Stimulated activated naive B cell treated with anti-CD40 and anti-IgM and Interleukin-4, amounts not matched to agents 10 μg/mL and 1 μg/mL and 100 μg/mL, for 72 hours (primary cell): ENCODE data around the gene EHMT1.
A peak's percentile ranks its signal among the peaks of the same experiment; 100 is the strongest.
"Not testable (repeated sequence)": the region's sequence is repeated elsewhere in the genome, so short reads cannot be mapped to it uniquely, and the experiment has no call there.

Experiments used
- ATAC-seq, 2 donors: fragments of 150-1000 bp; cut with Tn5 transposase; replicated peaks; 2 replicates each; pipeline ENCODE4 v1.10.0; 2021; ENCODE audit warnings: moderate library complexity in 1 of 2
- DNase-seq: peaks from one replicate; pipeline ENCODE4 v3.0.0; 2021
- H3K27ac Mint-ChIP-seq: one replicate; pipeline ENCODE4 v1.8.0; 2022; ENCODE audit warnings: mild to moderate bottlenecking, mixed read lengths
- H3K27me3 Mint-ChIP-seq, 2 donors: one replicate each; pipeline ENCODE4 v1.8.0; 2022; ENCODE audit warnings: mixed read lengths in 2 of 2
- H3K36me3 Mint-ChIP-seq, 2 donors: one replicate each; pipeline ENCODE4 v1.8.0; 2022; ENCODE audit warnings: mixed read lengths in 2 of 2, mild to moderate bottlenecking in 1 of 2
- H3K4me1 Mint-ChIP-seq, 2 donors: one replicate each; pipeline ENCODE4 v1.8.0; 2022; ENCODE audit warnings: mixed read lengths in 2 of 2, mild to moderate bottlenecking in 1 of 2
- H3K4me3 Mint-ChIP-seq, 2 donors: one replicate each; pipeline ENCODE4 v1.8.0; 2022; ENCODE audit warnings: mild to moderate bottlenecking in 2 of 2, mixed read lengths in 2 of 2, moderate library complexity in 1 of 2
- H3K9me3 Mint-ChIP-seq, 2 donors: one replicate each; pipeline ENCODE4 v1.8.0; 2022; ENCODE audit warnings: mixed read lengths in 2 of 2, mild to moderate bottlenecking in 1 of 2

EHMT1 gene

GRCh38 chr9:137802021-137802420 is 183.2 kb downstream of the EHMT1 start:
- Mint-ChIP-seq H3K36me3 (peaks cover 69 to 93% of the 10 kb centered on the region in 2 donors), H3K27me3 (no peaks in the 10 kb centered on the region), H3K4me1 (peaks cover 9 to 10% of the 10 kb centered on the region in 2 donors), H3K27ac (peak overlapping the region; percentile 91), H3K9me3 (no peaks in the 10 kb centered on the region), H3K4me3 (no peak overlapping the region)
- ATAC-seq (no peak), DNase-seq (no peak)

GRCh38 chr9:137802521-137803243 is 183.9 kb downstream of the EHMT1 start:
- Mint-ChIP-seq H3K27ac (peak overlapping the region; percentile 48), H3K4me1 (peaks cover 9 to 12% of the 10 kb centered on the region in 2 donors), H3K9me3 (no peaks in the 10 kb centered on the region), H3K36me3 (peaks cover 65 to 89% of the 10 kb centered on the region in 2 donors), H3K4me3 (no peak overlapping the region), H3K27me3 (no peaks in the 10 kb centered on the region)
- ATAC-seq (no peak), DNase-seq (no peak)

- ATAC-seq (no peak), DNase-seq (no peak)
- no peak overlapping the region for H3K4me3 Mint-ChIP-seq
- H3K27ac Mint-ChIP-seq = peak overlapping the region; percentile 31
- no peaks in the 10 kb centered on the region for H3K27me3 Mint-ChIP-seq
- H3K36me3 Mint-ChIP-seq = peaks cover 63 to 81% of the 10 kb centered on the region in 2 donors
- peaks cover 12 to 17% of the 10 kb centered on the region in 2 donors for H3K4me1 Mint-ChIP-seq
- H3K9me3 Mint-ChIP-seq = no peaks in the 10 kb centered on the region
Observed at GRCh38 chr9:137804908-137805630, 186.3 kb downstream of the EHMT1 start.

- ATAC-seq = no peak
- Mint-ChIP-seq H3K9me3 (no peaks in the 10 kb centered on the region), H3K27me3 (no peaks in the 10 kb centered on the region), H3K27ac (peak overlapping the region; percentile 67), H3K4me1 (peaks cover 8 to 10% of the 10 kb centered on the region in 2 donors), H3K36me3 (peaks cover 49 to 60% of the 10 kb centered on the region in 2 donors), H3K4me3 (no peak overlapping the region)
- DNase-seq = no peak
Observed at GRCh38 chr9:137807721-137808703, 189.2 kb downstream of the EHMT1 start.

- H3K27ac Mint-ChIP-seq = peak overlapping the region; percentile 87
- ATAC-seq (peak; percentile 98 to 99), DNase-seq (peak; percentile 50)
- peaks cover 42 to 55% of the 10 kb centered on the region in 2 donors for H3K36me3 Mint-ChIP-seq
- H3K4me3 Mint-ChIP-seq = peak overlapping the region; percentile 21 to 35
- no peaks in the 10 kb centered on the region for H3K9me3 Mint-ChIP-seq
- no peaks in the 10 kb centered on the region for H3K27me3 Mint-ChIP-seq
- peaks cover 8 to 10% of the 10 kb centered on the region in 2 donors for H3K4me1 Mint-ChIP-seq
Observed at GRCh38 chr9:137809040-137809576, 190.3 kb downstream of the EHMT1 start.

GRCh38 chr9:137809726-137810450 is 191.1 kb downstream of the EHMT1 start:
- H3K9me3 Mint-ChIP-seq, DNase-seq, H3K27ac Mint-ChIP-seq, ATAC-seq, H3K27me3 Mint-ChIP-seq, H3K4me3 Mint-ChIP-seq: not testable (repeated sequence)
- H3K4me1 Mint-ChIP-seq = peaks cover 14 to 15% of the 10 kb centered on the region in 2 donors
- peaks cover 42 to 55% of the 10 kb centered on the region in 2 donors for H3K36me3 Mint-ChIP-seq

- no peak for ATAC-seq
- Mint-ChIP-seq H3K9me3 (no peaks in the 10 kb centered on the region), H3K27me3 (no peaks in the 10 kb centered on the region), H3K27ac (no peak overlapping the region), H3K4me3 (no peak overlapping the region), H3K36me3 (peaks cover 47 to 57% of the 10 kb centered on the region in 2 donors), H3K4me1 (peaks cover 16 to 23% of the 10 kb centered on the region in 2 donors)
- DNase-seq = no peak
Observed at GRCh38 chr9:137811283-137811870, 192.6 kb downstream of the EHMT1 start.

GRCh38 chr9:137812356-137813023 is 193.7 kb downstream of the EHMT1 start:
- Mint-ChIP-seq H3K27ac (no peak overlapping the region), H3K4me1 (peaks cover 21 to 26% of the 10 kb centered on the region in 2 donors), H3K4me3 (no peak overlapping the region), H3K9me3 (no peaks in the 10 kb centered on the region), H3K27me3 (no peaks in the 10 kb centered on the region), H3K36me3 (peaks cover 50 to 59% of the 10 kb centered on the region in 2 donors)
- no peak for DNase-seq
- no peak for ATAC-seq

GRCh38 chr9:137813167-137813566 is 194.4 kb downstream of the EHMT1 start:
- DNase-seq (no peak), ATAC-seq (no peak)
- peak overlapping the region; percentile 31 for H3K27ac Mint-ChIP-seq
- H3K9me3 Mint-ChIP-seq = peaks cover 0 to under 1% of the 10 kb centered on the region in 2 donors
- H3K36me3 Mint-ChIP-seq = peaks cover 54 to 64% of the 10 kb centered on the region in 2 donors
- H3K4me1 Mint-ChIP-seq = peaks cover 21 to 26% of the 10 kb centered on the region in 2 donors
- H3K4me3 Mint-ChIP-seq = no peak overlapping the region
- H3K27me3 Mint-ChIP-seq = no peaks in the 10 kb centered on the region

GRCh38 chr9:137813651-137814415 is 195.0 kb downstream of the EHMT1 start:
- Mint-ChIP-seq H3K27ac (peak overlapping the region; percentile 84), H3K36me3 (peaks cover 54 to 64% of the 10 kb centered on the region in 2 donors), H3K4me1 (peaks cover 21 to 25% of the 10 kb centered on the region in 2 donors), H3K4me3 (no peak overlapping the region), H3K9me3 (peaks cover 0 to 3% of the 10 kb centered on the region in 2 donors), H3K27me3 (no peaks in the 10 kb centered on the region)
- no peak for DNase-seq
- ATAC-seq = no peak

GRCh38 chr9:137814436-137814835 is 195.6 kb downstream of the EHMT1 start:
- no peaks in the 10 kb centered on the region for H3K27me3 Mint-ChIP-seq

GRCh38 chr9:137814841-137815240 is 196.0 kb downstream of the EHMT1 start:
- Mint-ChIP-seq H3K4me1 (peaks cover 17 to 19% of the 10 kb centered on the region in 2 donors), H3K9me3 (peaks cover 0 to 3% of the 10 kb centered on the region in 2 donors), H3K4me3 (peak overlapping the region; percentile 17 to 20), H3K36me3 (peaks cover 52 to 60% of the 10 kb centered on the region in 2 donors), H3K27ac (peak overlapping the region; percentile 84), H3K27me3 (no peaks in the 10 kb centered on the region)
- no peak for ATAC-seq
- no peak for DNase-seq

More at GRCh38 chr9:137814436-137814835, 195.6 kb downstream of the EHMT1 start:
- Mint-ChIP-seq H3K36me3 (peaks cover 49 to 59% of the 10 kb centered on the region in 2 donors), H3K4me3 (no peak overlapping the region), H3K27ac (peak overlapping the region; percentile 84), H3K9me3 (peaks cover 0 to 3% of the 10 kb centered on the region in 2 donors), H3K4me1 (peaks cover 17 to 19% of the 10 kb centered on the region in 2 donors)
- no peak for DNase-seq
- ATAC-seq = no peak
